Muscle layer of colon (tissue), 2 donors: ENCODE data around the gene UCP3.

ENCODE experiments used
- H3K27ac ChIP-seq: one replicate; pipeline ENCODE4 v1.7.0; 2013; ENCODE audit warnings: low read depth, mild to moderate bottlenecking, low read length, moderate library complexity
- H3K27me3 ChIP-seq, 2 donors: one replicate each; pipeline ENCODE4 v1.7.0; 2013; ENCODE audit warnings: low read length in 2 of 2, mild to moderate bottlenecking in 2 of 2; ENCODE audit not compliant: insufficient read depth in 2 of 2, control insufficient read depth in 1 of 2
- H3K36me3 ChIP-seq: one replicate; pipeline ENCODE4 v1.7.0; 2013; ENCODE audit warnings: mild to moderate bottlenecking, low read length; ENCODE audit not compliant: insufficient read depth
- H3K4me1 ChIP-seq: one replicate; pipeline ENCODE4 v1.7.0; 2013; ENCODE audit warnings: mild to moderate bottlenecking, low read length; ENCODE audit not compliant: insufficient read depth
- H3K4me3 ChIP-seq, 2 donors: one replicate each; pipeline ENCODE4 v1.7.0; 2013; ENCODE audit warnings: low read length in 2 of 2, low read depth in 1 of 2, mild to moderate bottlenecking in 1 of 2, moderate library complexity in 1 of 2
- H3K9ac ChIP-seq: one replicate; pipeline ENCODE4 v1.7.0; 2013; ENCODE audit warnings: low read length
- H3K9me3 ChIP-seq: one replicate; pipeline ENCODE4 v1.7.0; 2013; ENCODE audit warnings: mild to moderate bottlenecking, low read length
- donor health status: abdominal sarcoma.
- donor health status: Adenocarcinoma of cecum.

Gene UCP3

GRCh38 chr11:74030723-74031676, 22.1 kb upstream of the UCP3 start:
- no peak overlapping the region for H3K9ac ChIP-seq
- H3K4me1 ChIP-seq = no peaks in the 10 kb centered on the region
- no peaks in the 10 kb centered on the region for H3K27me3 ChIP-seq
- H3K27ac ChIP-seq = no peak overlapping the region
- no peaks in the 10 kb centered on the region for H3K9me3 ChIP-seq
- H3K4me3 ChIP-seq = no peak overlapping the region
- peaks cover 34% of the 10 kb centered on the region for H3K36me3 ChIP-seq

DNA sequence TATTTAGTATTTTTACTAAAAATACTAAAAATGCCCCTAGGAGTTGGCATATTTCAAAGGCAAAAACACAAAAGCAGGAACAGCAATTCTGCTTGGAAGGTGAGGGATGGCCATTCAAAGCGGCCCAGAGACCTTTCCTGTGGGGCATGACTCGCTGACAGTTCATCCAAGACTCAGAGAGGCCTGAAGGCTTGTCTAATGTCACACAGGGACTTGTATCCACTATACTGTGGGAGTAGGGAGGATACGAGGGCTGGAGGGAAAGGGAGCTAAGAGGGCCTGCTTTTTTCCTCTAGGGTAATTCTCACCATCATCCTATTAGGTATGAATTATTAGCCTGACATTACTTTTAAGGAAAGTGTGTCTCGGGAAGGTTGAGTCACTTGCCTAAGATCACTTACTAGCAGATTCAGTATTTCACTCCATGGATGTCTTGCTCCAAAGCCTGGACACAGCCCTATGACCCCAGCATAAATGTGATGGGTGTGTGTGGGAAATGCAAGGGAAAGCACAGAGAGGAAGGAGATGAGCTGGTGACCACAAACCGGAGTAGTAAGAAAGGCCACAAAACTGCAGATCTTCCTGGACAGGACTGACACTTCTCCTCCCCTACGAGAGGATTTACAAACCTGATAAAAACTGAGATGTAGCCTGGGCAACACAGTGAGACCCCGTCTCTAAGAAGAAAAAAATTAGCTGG, 16.7 kb upstream of the UCP3 start:
- Histone ChIP-seq H3K27ac (no peak overlapping the region), H3K36me3 (peaks cover 3% of the 10 kb centered on the region), H3K9ac (no peak overlapping the region)

GRCh38 chr11:74024261-74025029, 15.6 kb upstream of the UCP3 start:
- no peak overlapping the region for H3K4me3 ChIP-seq
- H3K27ac ChIP-seq = no peak overlapping the region
- peaks cover 3% of the 10 kb centered on the region for H3K36me3 ChIP-seq
- peaks cover 9% of the 10 kb centered on the region for H3K4me1 ChIP-seq
- H3K9ac ChIP-seq = no peak overlapping the region
- H3K9me3 ChIP-seq = no peaks in the 10 kb centered on the region
- H3K27me3 ChIP-seq = no peaks in the 10 kb centered on the region

More for the DNA sequence above, 16.7 kb upstream of the UCP3 start:
- no peaks in the 10 kb centered on the region for H3K9me3 ChIP-seq
- H3K27me3 ChIP-seq = no peaks in the 10 kb centered on the region
- H3K4me1 ChIP-seq = no peaks in the 10 kb centered on the region
- no peak overlapping the region for H3K4me3 ChIP-seq

GRCh38 chr11:74023276-74023675, 14.4 kb upstream of the UCP3 start:
- Histone ChIP-seq H3K4me3 (no peak overlapping the region), H3K36me3 (peaks cover 3% of the 10 kb centered on the region), H3K27ac (no peak overlapping the region), H3K9ac (no peak overlapping the region), H3K27me3 (no peaks in the 10 kb centered on the region), H3K9me3 (no peaks in the 10 kb centered on the region), H3K4me1 (peaks cover 20% of the 10 kb centered on the region)

GRCh38 chr11:74022546-74022945, 13.7 kb upstream of the UCP3 start:
- H3K36me3 ChIP-seq = no peaks in the 10 kb centered on the region
- H3K9ac ChIP-seq = no peak overlapping the region
- H3K27ac ChIP-seq = no peak overlapping the region
- H3K27me3 ChIP-seq = no peaks in the 10 kb centered on the region
- H3K9me3 ChIP-seq = no peaks in the 10 kb centered on the region
- no peak overlapping the region for H3K4me3 ChIP-seq
- H3K4me1 ChIP-seq = peaks cover 28% of the 10 kb centered on the region

GRCh38 chr11:74021998-74022397, 13.1 kb upstream of the UCP3 start:
- Histone ChIP-seq H3K9ac (no peak overlapping the region), H3K9me3 (no peaks in the 10 kb centered on the region), H3K27ac (no peak overlapping the region), H3K4me1 (peaks cover 31% of the 10 kb centered on the region), H3K27me3 (no peaks in the 10 kb centered on the region), H3K36me3 (no peaks in the 10 kb centered on the region), H3K4me3 (no peak overlapping the region)

DNA sequence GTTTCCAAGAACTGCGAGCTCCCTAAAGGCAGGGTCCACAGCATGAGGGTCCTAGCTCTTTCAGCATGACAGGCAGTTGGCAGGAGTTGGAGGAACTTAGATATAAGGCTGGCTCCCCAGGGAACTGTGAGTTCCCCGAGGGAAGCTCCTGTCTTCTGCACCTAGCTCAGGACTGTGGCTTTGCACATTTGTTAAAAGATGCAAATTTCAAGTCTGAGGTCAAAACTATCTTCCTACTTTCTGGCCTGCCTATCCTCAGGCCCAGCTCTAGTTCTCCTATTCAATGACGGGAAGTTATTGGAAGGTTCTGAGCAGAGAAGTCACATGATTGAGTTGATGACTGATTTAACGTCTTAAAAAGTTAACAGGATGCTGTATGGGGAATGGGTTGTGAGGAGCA, 11.7 kb upstream of the UCP3 start:
- Histone ChIP-seq H3K27ac (no peak overlapping the region), H3K36me3 (no peaks in the 10 kb centered on the region), H3K9me3 (no peaks in the 10 kb centered on the region), H3K9ac (no peak overlapping the region), H3K4me3 (no peak overlapping the region), H3K4me1 (peaks cover 31% of the 10 kb centered on the region), H3K27me3 (no peaks in the 10 kb centered on the region)

- Histone ChIP-seq H3K9ac (no peak overlapping the region), H3K9me3 (no peaks in the 10 kb centered on the region), H3K4me3 (no peak overlapping the region), H3K4me1 (peaks cover 31% of the 10 kb centered on the region), H3K27ac (peak overlapping the region; percentile 15), H3K36me3 (no peaks in the 10 kb centered on the region), H3K27me3 (no peaks in the 10 kb centered on the region)
Measured at GRCh38 chr11:74019860-74020259, 11.0 kb upstream of the UCP3 start.

DNA sequence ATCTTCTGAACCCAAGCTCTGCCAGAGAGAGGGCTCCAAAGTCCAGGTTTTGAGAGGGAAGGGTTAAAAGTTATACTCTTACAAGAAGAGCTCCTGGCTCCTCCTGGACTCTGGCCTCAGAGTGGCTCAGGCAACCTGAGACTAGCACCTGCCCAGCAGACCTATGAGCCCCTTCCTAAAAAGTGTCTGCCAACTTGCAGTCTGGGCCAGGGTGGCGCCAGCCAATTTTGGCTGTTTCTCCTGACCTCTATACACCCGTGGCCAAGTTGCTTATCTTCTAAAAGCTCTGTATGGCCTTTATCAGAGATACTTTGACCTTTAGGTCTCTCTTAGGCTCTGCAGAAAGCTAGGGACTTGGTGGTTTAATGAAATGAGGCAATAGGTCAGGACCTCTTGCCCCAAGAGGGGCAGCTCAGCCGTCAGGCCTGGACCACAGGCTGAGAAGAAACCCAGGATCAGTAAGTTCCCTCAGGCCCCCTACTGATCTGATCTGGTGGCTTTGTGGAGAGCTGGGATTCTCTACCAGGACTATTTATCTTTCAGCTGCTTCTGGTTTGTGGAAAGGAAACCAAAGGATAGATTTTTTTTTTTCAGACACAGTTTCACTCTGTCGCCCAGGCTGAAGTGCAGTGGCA, 10.3 kb upstream of the UCP3 start:
- no peak overlapping the region for H3K9ac ChIP-seq

GRCh38 chr11:74018331-74019005, 9.6 kb upstream of the UCP3 start:
- no peaks in the 10 kb centered on the region for H3K36me3 ChIP-seq
- peak overlapping the region; percentile 46 for H3K27ac ChIP-seq
- H3K9ac ChIP-seq = no peak overlapping the region
- peaks cover 31% of the 10 kb centered on the region for H3K4me1 ChIP-seq
- no peaks in the 10 kb centered on the region for H3K27me3 ChIP-seq
- no peaks in the 10 kb centered on the region for H3K9me3 ChIP-seq
- no peak overlapping the region for H3K4me3 ChIP-seq

More for the DNA sequence above, 10.3 kb upstream of the UCP3 start:
- Histone ChIP-seq H3K4me3 (no peak overlapping the region), H3K27ac (peak overlapping the region; percentile 46), H3K9me3 (no peaks in the 10 kb centered on the region), H3K27me3 (no peaks in the 10 kb centered on the region), H3K36me3 (no peaks in the 10 kb centered on the region), H3K4me1 (peaks cover 31% of the 10 kb centered on the region)
